ENCODE results near the gene PNMT. TPM values are rescaled to one million over a fixed set of nuclear protein-coding genes. Genes with fewer than 3 reads are reported as not detected.

The PNMT gene
- total RNA-seq, 2 experiments from 2014 or later = not detected

Other genes with a start within 250 kb of the PNMT start
- gene MED1, start 217.2 kb upstream of the PNMT start, total RNA-seq = 10 to 100 TPM; 53.2 to 73.0 TPM
- gene CDK12, start 207.0 kb upstream of the PNMT start, total RNA-seq = 10 to 100 TPM; 84.4 to 97.3 TPM
- not detected for gene NEUROD2, start 60.5 kb upstream of the PNMT start, total RNA-seq
- gene PPP1R1B, start 41.5 kb upstream of the PNMT start, total RNA-seq = not detected
- gene STARD3, start 31.3 kb upstream of the PNMT start, total RNA-seq = 10 to 100 TPM; 70.5 to 75.7 TPM
- 1 to 10 TPM; 1.1 to 1.3 TPM for gene TCAP, start 3.1 kb upstream of the PNMT start, total RNA-seq
- 10 to 100 TPM; 10.5 to 13.8 TPM for gene PGAP3, start 19.6 kb downstream of the PNMT start, total RNA-seq
- 1 to 10 TPM; 3.5 to 4.7 TPM for gene ERBB2, start 31.6 kb downstream of the PNMT start, total RNA-seq
- 10 to 100 TPM; 45.9 to 46.8 TPM for gene MIEN1, start 62.1 kb downstream of the PNMT start, total RNA-seq
- gene GRB7, start 69.5 kb downstream of the PNMT start, total RNA-seq = under 1 TPM in 1 of 2 experiments, not detected in 1; 0.19 TPM
- 100 to 1,000 TPM in 1 of 2 experiments, 10 to 100 TPM in 1; 70.8 to 119 TPM for gene IKZF3, start 195.9 kb downstream of the PNMT start, total RNA-seq
- gene ZPBP2, start 199.7 kb downstream of the PNMT start, total RNA-seq = under 1 TPM in 1 of 2 experiments, not detected in 1; 0.19 TPM

All from activated CD8-positive, alpha-beta memory T cell treated with anti-CD3 and anti-CD28 coated beads, Interleukin-2, amount 10 ng/mL, durations not matched to agents 7 days and 5 days (primary cell).